Stimulated activated naive CD8-positive, alpha-beta T cell treated with anti-CD3 and anti-CD28 coated beads, Interleukin-15, amount 100 ng/mL, for 72 hours (primary cell): ENCODE data around the gene NATD1.

Experiments used
- ATAC-seq: fragments of 150-1000 bp; cut with Tn5 transposase; 2 replicates; pipeline ENCODE4 v1.10.0; 2021; ENCODE audit warnings: mild to moderate bottlenecking, moderate library complexity
- DNase-seq, 2 donors: peaks; one replicate each; pipeline ENCODE4 v3.0.0; 2021 to 2022
- H3K27ac Mint-ChIP-seq, 2 donors: one replicate each; pipeline ENCODE4 v1.8.0; 2022; ENCODE audit warnings: mild to moderate bottlenecking in 2 of 2, mixed read lengths in 2 of 2, moderate library complexity in 2 of 2
- H3K27me3 Mint-ChIP-seq: one replicate; pipeline ENCODE4 v1.8.0; 2022; ENCODE audit warnings: mixed read lengths
- H3K4me1 Mint-ChIP-seq: one replicate; pipeline ENCODE4 v1.8.0; 2022; ENCODE audit warnings: mild to moderate bottlenecking, mixed read lengths
- H3K4me3 Mint-ChIP-seq, 2 donors: one replicate each; pipeline ENCODE4 v1.8.0; 2022; ENCODE audit warnings: mild to moderate bottlenecking in 2 of 2, mixed read lengths in 2 of 2, moderate library complexity in 1 of 2
- H3K9me3 Mint-ChIP-seq, 2 donors: one replicate each; pipeline ENCODE4 v1.8.0; 2022; ENCODE audit warnings: mixed read lengths in 2 of 2

The NATD1 gene

GRCh38 chr17:21293831-21294210, 40.6 kb upstream of the NATD1 start:
- no peak for DNase-seq
- Mint-ChIP-seq H3K27me3 (peaks cover 11% of the 10 kb centered on the region), H3K4me1 (peaks cover 53% of the 10 kb centered on the region), H3K4me3 (no peak overlapping the region), H3K9me3 (peaks cover 0 to 7% of the 10 kb centered on the region in 2 donors), H3K27ac (no peak overlapping the region)
- no peak for ATAC-seq

GRCh38 chr17:21292867-21293830, 39.9 kb upstream of the NATD1 start:
- ATAC-seq (no peak), DNase-seq (no peak)
- Mint-ChIP-seq H3K27ac (peak overlapping the region in 1 of 2 donors; percentile 69), H3K27me3 (peaks cover 11% of the 10 kb centered on the region), H3K4me3 (no peak overlapping the region), H3K4me1 (peaks cover 60% of the 10 kb centered on the region), H3K9me3 (peaks cover 0 to 7% of the 10 kb centered on the region in 2 donors)

- Mint-ChIP-seq H3K4me1 (peaks cover 72% of the 10 kb centered on the region), H3K9me3 (peaks cover 0 to 7% of the 10 kb centered on the region in 2 donors), H3K27ac (no peak overlapping the region), H3K27me3 (peaks cover 11% of the 10 kb centered on the region), H3K4me3 (no peak overlapping the region)
- ATAC-seq (no peak), DNase-seq (no peak)
Observed at GRCh38 chr17:21291862-21292261, 38.7 kb upstream of the NATD1 start.

GRCh38 chr17:21291357-21291756, 38.1 kb upstream of the NATD1 start:
- no peak for ATAC-seq

GRCh38 chr17:21289902-21290571, 36.8 kb upstream of the NATD1 start:
- Mint-ChIP-seq H3K9me3 (peaks cover 0 to 6% of the 10 kb centered on the region in 2 donors), H3K4me1 (peaks cover 78% of the 10 kb centered on the region), H3K27ac (peak overlapping the region in 1 of 2 donors; percentile 91), H3K27me3 (peaks cover 11% of the 10 kb centered on the region), H3K4me3 (peak overlapping the region in 1 of 2 donors; percentile 39)
- no peak for DNase-seq
- ATAC-seq: no peak

More at GRCh38 chr17:21291357-21291756, 38.1 kb upstream of the NATD1 start:
- Mint-ChIP-seq H3K27ac (no peak overlapping the region), H3K9me3 (peaks cover 0 to 7% of the 10 kb centered on the region in 2 donors), H3K4me1 (peaks cover 78% of the 10 kb centered on the region), H3K27me3 (peaks cover 11% of the 10 kb centered on the region), H3K4me3 (no peak overlapping the region)
- no peak for DNase-seq

- H3K27me3 Mint-ChIP-seq: peaks cover 11% of the 10 kb centered on the region
- H3K9me3 Mint-ChIP-seq: no peaks in the 10 kb centered on the region
- DNase-seq (no peak), ATAC-seq (no peak)
- H3K4me1 Mint-ChIP-seq: peaks cover 71% of the 10 kb centered on the region
- H3K4me3 Mint-ChIP-seq: peak overlapping the region; percentile 39 to 93
- H3K27ac Mint-ChIP-seq: peak overlapping the region in 1 of 2 donors; percentile 42
Observed at GRCh38 chr17:21289175-21289901, 36.1 kb upstream of the NATD1 start.

- H3K9me3 Mint-ChIP-seq: no peaks in the 10 kb centered on the region
- peaks cover 11% of the 10 kb centered on the region for H3K27me3 Mint-ChIP-seq
- H3K27ac Mint-ChIP-seq: peak overlapping the region; percentile 91 to 95
- H3K4me3 Mint-ChIP-seq: peak overlapping the region; percentile 93 to 99
- peaks cover 69% of the 10 kb centered on the region for H3K4me1 Mint-ChIP-seq
- ATAC-seq: no peak
- DNase-seq: peak in 1 of 2 donors; percentile 46
Observed at GRCh38 chr17:21288571-21289017, 35.4 kb upstream of the NATD1 start.

GRCh38 chr17:21287703-21288449, 34.7 kb upstream of the NATD1 start:
- Mint-ChIP-seq H3K9me3 (no peaks in the 10 kb centered on the region), H3K27me3 (peaks cover 7% of the 10 kb centered on the region), H3K4me3 (peak overlapping the region; percentile 93 to 99), H3K4me1 (peaks cover 75% of the 10 kb centered on the region), H3K27ac (peak overlapping the region; percentile 91 to 95)
- DNase-seq: peak; percentile 90 to 97
- peak; percentile 79 for ATAC-seq

- H3K9me3 Mint-ChIP-seq: no peaks in the 10 kb centered on the region
- peaks cover 75% of the 10 kb centered on the region for H3K4me1 Mint-ChIP-seq
- DNase-seq: peak in 1 of 2 donors; percentile 68
- H3K4me3 Mint-ChIP-seq: peak overlapping the region; percentile 93 to 99
- H3K27ac Mint-ChIP-seq: peak overlapping the region; percentile 91 to 95
- ATAC-seq: peak; percentile 25
- no peaks in the 10 kb centered on the region for H3K27me3 Mint-ChIP-seq
Observed at GRCh38 chr17:21286909-21287702, 33.9 kb upstream of the NATD1 start.

- no peak for ATAC-seq
- DNase-seq: no peak
- H3K4me1 Mint-ChIP-seq: peaks cover 70% of the 10 kb centered on the region
- peak overlapping the region; percentile 93 to 99 for H3K4me3 Mint-ChIP-seq
- no peaks in the 10 kb centered on the region for H3K27me3 Mint-ChIP-seq
- H3K27ac Mint-ChIP-seq: peak overlapping the region; percentile 95 to 98
- H3K9me3 Mint-ChIP-seq: no peaks in the 10 kb centered on the region
Observed at GRCh38 chr17:21286066-21286770, 33.0 kb upstream of the NATD1 start.

- Mint-ChIP-seq H3K4me1 (peaks cover 70% of the 10 kb centered on the region), H3K4me3 (peak overlapping the region; percentile 93 to 99), H3K27me3 (no peaks in the 10 kb centered on the region), H3K9me3 (no peaks in the 10 kb centered on the region), H3K27ac (peak overlapping the region; percentile 95 to 98)
- ATAC-seq: no peak
- DNase-seq: peak; percentile 40 to 42
Observed at GRCh38 chr17:21285164-21286065, 32.2 kb upstream of the NATD1 start.

- Mint-ChIP-seq H3K4me1 (peaks cover 70% of the 10 kb centered on the region), H3K27me3 (no peaks in the 10 kb centered on the region), H3K9me3 (no peaks in the 10 kb centered on the region), H3K27ac (peak within 1 kb of the TSS; percentile 95 to 98), H3K4me3 (peak within 1 kb of the TSS; percentile 93 to 99)
- ATAC-seq (peak; percentile 78), DNase-seq (peak; percentile 97 to 98)
Observed at GRCh38 chr17:21284319-21285163, 31.3 kb upstream of the NATD1 start, which contains the start of gene MAP2K3. MAP2K3 (plus strand) TSS chr17:21284711; CDS start chr17:21284921, 210 bp downstream.
